H9 (cell line): ENCODE data around the gene OAF. TPM values are rescaled to one million over a fixed set of nuclear protein-coding genes. Genes with fewer than 3 reads are reported as not detected.

Source experiments
- DNase-seq: peaks from one replicate; pipeline ENCODE4 v3.0.0-alpha.2; 2017
- H2AFZ ChIP-seq: one replicate; pipeline ENCODE4 v1.6.1; 2013; ENCODE audit warnings: mild to moderate bottlenecking, low read length, control low read depth, moderate library complexity
- H2AK5ac ChIP-seq: 2 replicates; pipeline ENCODE4 v1.6.1; 2013; ENCODE audit warnings: low read length, control low read depth, mixed read lengths; ENCODE audit not compliant: insufficient read length
- H2BK120ac ChIP-seq: one replicate; pipeline ENCODE4 v1.6.1; 2013; ENCODE audit warnings: low read depth, mild to moderate bottlenecking, low read length, control low read depth, inconsistent platforms; ENCODE audit not compliant: poor library complexity, severe bottlenecking
- H2BK12ac ChIP-seq: 2 replicates; pipeline ENCODE4 v1.6.1; 2013; ENCODE audit warnings: low read length, control low read depth, mixed read lengths, low read depth; ENCODE audit not compliant: insufficient read length
- H2BK15ac ChIP-seq: 2 replicates; pipeline ENCODE4 v1.6.1; 2013; ENCODE audit warnings: low read depth, low read length, control low read depth
- H2BK20ac ChIP-seq: one replicate; pipeline ENCODE4 v1.6.1; 2013; ENCODE audit warnings: low read depth, mild to moderate bottlenecking, low read length, control low read depth, inconsistent platforms; ENCODE audit not compliant: poor library complexity, severe bottlenecking
- H2BK5ac ChIP-seq: 2 replicates; pipeline ENCODE4 v1.6.1; 2013; ENCODE audit warnings: low read length, control low read depth, mixed read lengths; ENCODE audit not compliant: insufficient read length
- H3K14ac ChIP-seq: 2 replicates; pipeline ENCODE4 v1.6.1; 2013; ENCODE audit warnings: low read length, control low read depth; ENCODE audit not compliant: insufficient read depth
- H3K18ac ChIP-seq: 2 replicates; pipeline ENCODE4 v1.6.1; 2013; ENCODE audit warnings: low read depth, mild to moderate bottlenecking, mixed read lengths, low read length, control low read depth; ENCODE audit not compliant: insufficient read length
- H3K23ac ChIP-seq: 2 replicates; pipeline ENCODE4 v1.6.1; 2013; ENCODE audit warnings: low read length, control low read depth, mixed read lengths, low read depth; ENCODE audit not compliant: insufficient read length
- H3K23me2 ChIP-seq: 2 replicates; pipeline ENCODE4 v1.6.1; 2013; ENCODE audit warnings: low read depth, mild to moderate bottlenecking, mixed read lengths, low read length, control low read depth; ENCODE audit not compliant: insufficient read length, poor library complexity, severe bottlenecking
- H3K27ac ChIP-seq: 2 replicates; pipeline ENCODE4 v1.5.1; 2013; ENCODE audit warnings: low read length, control low read depth, mixed read lengths, low read depth; ENCODE audit not compliant: insufficient read length
- H3K27me3 ChIP-seq: 2 replicates; pipeline ENCODE4 v1.6.1; 2013; ENCODE audit warnings: low read length, control low read depth, inconsistent platforms; ENCODE audit not compliant: insufficient read depth
- H3K4ac ChIP-seq: 2 replicates; pipeline ENCODE4 v1.6.1; 2013; ENCODE audit warnings: low read depth, mild to moderate bottlenecking, control low read depth, inconsistent platforms, low read length, moderate library complexity
- H3K4me1 ChIP-seq: 2 replicates; pipeline ENCODE4 v1.6.1; 2013; ENCODE audit warnings: low read length, control low read depth, inconsistent platforms; ENCODE audit not compliant: insufficient read depth
- H3K4me2 ChIP-seq: 2 replicates; pipeline ENCODE4 v1.6.1; 2013; ENCODE audit warnings: low read length, control low read depth, mixed read lengths; ENCODE audit not compliant: insufficient read length, insufficient read depth
- H3K56ac ChIP-seq: 2 replicates; pipeline ENCODE4 v1.6.1; 2013; ENCODE audit warnings: low read depth, mild to moderate bottlenecking, mixed read lengths, low read length, control low read depth; ENCODE audit not compliant: insufficient read length
- H3K79me1 ChIP-seq: 2 replicates; pipeline ENCODE4 v1.6.1; 2013; ENCODE audit warnings: low read depth, mild to moderate bottlenecking, moderate library complexity, low read length, control low read depth, inconsistent platforms; ENCODE audit not compliant: insufficient read depth, poor library complexity, severe bottlenecking
- H3K79me2 ChIP-seq: 2 replicates; pipeline ENCODE4 v1.6.1; 2013; ENCODE audit warnings: low read length, control low read depth, inconsistent platforms; ENCODE audit not compliant: insufficient read depth
- H3K9ac ChIP-seq: 2 replicates; pipeline ENCODE4 v1.6.1; 2013; ENCODE audit warnings: low read length, control low read depth, mixed read lengths; ENCODE audit not compliant: insufficient read length; ENCODE audit errors: extremely low read depth
- H3K9me3 ChIP-seq: one replicate; pipeline ENCODE4 v1.6.1; 2013; ENCODE audit warnings: low read depth, low read length, inconsistent platforms; ENCODE audit not compliant: control insufficient read depth
- H3T11ph ChIP-seq: one replicate; pipeline ENCODE4 v1.6.1; 2013; ENCODE audit warnings: mild to moderate bottlenecking, low read length, control low read depth, inconsistent platforms
- H4K20me1 ChIP-seq: one replicate; pipeline ENCODE4 v1.6.1; 2013; ENCODE audit not compliant: control insufficient read depth, insufficient read length, insufficient read depth
- H4K5ac ChIP-seq: 2 replicates; pipeline ENCODE4 v1.6.1; 2013; ENCODE audit warnings: low read depth, mild to moderate bottlenecking, mixed read lengths, low read length, control low read depth; ENCODE audit not compliant: insufficient read length
- H4K8ac ChIP-seq: replicated peaks from 2 replicates; pipeline ENCODE4 v1.6.1; 2013; ENCODE audit warnings: low read length, control low read depth, mixed read lengths, low read depth; ENCODE audit not compliant: insufficient read length
- H4K91ac ChIP-seq: 2 replicates; pipeline ENCODE4 v1.6.1; 2013; ENCODE audit warnings: low read depth, mild to moderate bottlenecking, moderate library complexity, mixed read lengths, low read length, control low read depth; ENCODE audit not compliant: insufficient read length
- H3K27ac Mint-ChIP-seq, 3 experiments: 2 replicates in 2 of 3; 3 replicates in 1 of 3; pipeline ENCODE4 v1.8.0; 2020 to 2021; ENCODE audit warnings: mixed read lengths in 3 of 3, mild to moderate bottlenecking in 1 of 3, moderate library complexity in 1 of 3
- H3K27me3 Mint-ChIP-seq: 2 replicates; pipeline ENCODE4 v1.8.0; 2021; ENCODE audit warnings: low read depth, mild to moderate bottlenecking, moderate library complexity, mixed read lengths
- H3K36me3 Mint-ChIP-seq, 3 experiments: 2 replicates in 2 of 3; 3 replicates in 1 of 3; pipeline ENCODE4 v1.8.0; 2020 to 2021; ENCODE audit warnings: low read depth in 3 of 3, mixed read lengths in 3 of 3; ENCODE audit not compliant: insufficient read depth in 1 of 3
- H3K4me1 Mint-ChIP-seq, 2 experiments: 2 replicates each; pipeline ENCODE4 v1.8.0; 2020; ENCODE audit warnings: mixed read lengths in 2 of 2
- H3K4me3 Mint-ChIP-seq, 2 experiments: 2 replicates in 1 of 2; 3 replicates in 1 of 2; pipeline ENCODE4 v1.8.0; 2020 to 2021; ENCODE audit warnings: mild to moderate bottlenecking in 2 of 2, mixed read lengths in 2 of 2, moderate library complexity in 1 of 2
- H3K9me3 Mint-ChIP-seq, 2 experiments: 2 replicates in 1 of 2; 3 replicates in 1 of 2; pipeline ENCODE4 v1.8.0; 2020; ENCODE audit warnings: mild to moderate bottlenecking in 2 of 2, mixed read lengths in 2 of 2, moderate library complexity in 1 of 2
- CTCF ChIP-seq: fragments of 200-600 bp; sonication (generic); conservative IDR thresholded peaks from 3 replicates; pipeline ENCODE4 v1.8.0; 2021; ENCODE audit warnings: antibody characterized with exemption, mild to moderate bottlenecking
- WGBS: extraction: QIAGEN DNeasy Blood & Tissue Kit; methylation state at CpG from one replicate; pipeline ENCODE4 v1.1.7; 2013; ENCODE audit warnings: missing lambda C conversion rate, low lambda C conversion rate, mixed read lengths; ENCODE audit not compliant: insufficient read length; ENCODE audit errors: extremely low coverage; 5-methylcytosine and 5-hydroxymethylcytosine counted together
- total RNA-seq: library from RNA; stranded (reverse); gene quantifications from 2 replicates; pipeline ENCODE4 v1.2.1, GENCODE V29; 2021

OAF gene
- total RNA-seq, 1 experiment from 2014 or later, result 1.1 TPM

GRCh38 chr11:120201653-120202052, 9.2 kb upstream of the OAF start:
- Mint-ChIP-seq H3K4me1 (peaks cover 27 to 43% of the 10 kb centered on the region in 2 experiments), H3K27me3 (peaks cover 98% of the 10 kb centered on the region), H3K36me3 (no peaks in the 10 kb centered on the region), H3K9me3 (peaks cover 0 to 3% of the 10 kb centered on the region in 2 experiments; a peak in 1 of 5 replicates), H3K27ac (no peak overlapping the region), H3K4me3 (no peak overlapping the region)
- H4K5ac ChIP-seq, result no peak overlapping the region
- H2AFZ ChIP-seq, result no peak overlapping the region
- H2BK20ac ChIP-seq, result no peak overlapping the region
- no peak overlapping the region for H3K14ac ChIP-seq
- H3K27me3 ChIP-seq, result peaks cover 37% of the 10 kb centered on the region; the same call in 1 of the 2 replicates
- H3K4me1 ChIP-seq, result no peaks in the 10 kb centered on the region
- no peak overlapping the region for H2BK12ac ChIP-seq
- H2BK15ac ChIP-seq, result no peak overlapping the region
- no peak overlapping the region for H3K18ac ChIP-seq
- no CpG with 5 or more reads among the region's 3 CpGs for WGBS
- H2BK5ac ChIP-seq, result no peak overlapping the region
- H3K27ac ChIP-seq, result no peak overlapping the region
- no peak overlapping the region for H3K4me2 ChIP-seq
- no peak overlapping the region for H2AK5ac ChIP-seq
- H4K20me1 ChIP-seq, result no peaks in the 10 kb centered on the region
- no peak overlapping the region for H3K9ac ChIP-seq
- no peak overlapping the region for H3K56ac ChIP-seq
- no peaks in the 10 kb centered on the region for H3K9me3 ChIP-seq
- H2BK120ac ChIP-seq, result no peak overlapping the region
- H3K4ac ChIP-seq, result no peak overlapping the region
- H4K8ac ChIP-seq, result no peak overlapping the region
- TF ChIP-seq CTCF, result no peak
- DNase-seq, result no peak
- H3K23ac ChIP-seq, result no peak overlapping the region
- no peak overlapping the region for H4K91ac ChIP-seq
- no peak overlapping the region for H3T11ph ChIP-seq
- H3K79me1 ChIP-seq, result no peaks in the 10 kb centered on the region
- H3K79me2 ChIP-seq, result no peaks in the 10 kb centered on the region
- H3K23me2 ChIP-seq, result no peaks in the 10 kb centered on the region
